ENCODE data around the gene CCDC188. TPM values are rescaled to one million over a fixed set of nuclear protein-coding genes. Genes with fewer than 3 reads are reported as not detected.

CCDC188 gene
- total RNA-seq, 1 donor from 2014 or later = not detected

DNA sequence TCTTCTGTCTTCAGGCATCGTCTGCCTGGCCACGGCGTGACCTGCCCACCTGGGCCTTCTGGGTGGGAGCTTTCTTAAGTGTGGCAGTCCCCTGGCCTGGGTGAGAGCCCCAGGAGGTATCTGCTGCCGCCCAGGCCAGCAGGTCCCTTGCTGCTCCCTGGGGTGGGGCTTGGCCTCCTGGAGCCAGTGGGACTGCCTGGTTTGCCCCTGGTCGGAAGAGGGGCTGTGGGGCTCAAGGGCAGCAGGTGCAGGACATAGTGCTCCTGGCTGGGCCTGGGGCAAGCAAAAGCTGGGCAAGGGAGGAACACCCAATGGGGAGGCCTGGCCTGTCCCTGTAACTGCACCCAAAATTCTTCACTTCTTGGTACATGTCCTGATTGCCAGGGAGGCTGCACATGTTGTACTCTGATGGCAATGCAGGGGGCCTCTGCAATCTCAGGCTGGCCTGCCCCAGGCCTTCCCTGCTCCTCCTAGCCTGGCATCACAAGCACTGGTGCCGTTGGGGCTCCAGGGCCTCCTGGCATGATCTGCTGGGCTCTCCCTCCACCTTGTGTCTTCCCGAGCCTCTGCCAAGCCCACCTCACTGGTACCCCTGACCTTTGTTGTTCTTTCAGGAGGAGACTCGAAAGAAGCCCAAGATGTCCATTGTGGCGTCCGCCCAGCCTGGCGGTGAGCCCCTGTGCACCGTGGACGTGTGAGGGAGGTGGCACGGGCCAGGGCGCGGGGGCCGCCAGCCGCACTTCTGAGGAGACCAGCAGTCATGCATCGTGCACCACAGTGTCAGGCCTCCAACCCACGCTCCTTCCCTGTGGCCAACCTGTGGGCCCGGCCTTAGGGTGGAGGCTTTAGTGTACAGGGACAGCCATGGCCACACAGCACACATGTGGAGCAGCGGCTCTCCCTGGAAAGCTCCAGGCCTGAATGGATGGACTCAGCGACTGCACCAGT lies 41.2 kb downstream of the CCDC188 start:
- no peak for TF ChIP-seq CTCF (IDR thresholded peaks at IDR 0.05; ENCODE audit: unreplicated experiment)
- Mint-ChIP-seq H3K27me3 (ENCODE audit: unreplicated experiment) (peaks cover 17% of the 10 kb centered on the region), H3K36me3 (ENCODE audit: low read depth, unreplicated experiment) (peaks cover 15% of the 10 kb centered on the region), H3K9me3 (ENCODE audit: unreplicated experiment) (no peaks in the 10 kb centered on the region), H3K27ac (ENCODE audit: unreplicated experiment) (no peak overlapping the region), H3K4me1 (ENCODE audit: unreplicated experiment) (peaks cover 3% of the 10 kb centered on the region), H3K4me3 (ENCODE audit: unreplicated experiment) (peak overlapping the region; percentile 56)
- DNase-seq (ENCODE audit: low spot score) = no peak

GRCh38 chr22:20108757-20109230 lies 42.1 kb downstream of the CCDC188 start:
- no peak overlapping the region for H3K27ac Mint-ChIP-seq (ENCODE audit: unreplicated experiment)
- H3K4me1 Mint-ChIP-seq (ENCODE audit: unreplicated experiment) = no peaks in the 10 kb centered on the region
- DNase-seq (ENCODE audit: low spot score) = no peak
- H3K27me3 Mint-ChIP-seq (ENCODE audit: unreplicated experiment) = peaks cover 17% of the 10 kb centered on the region
- no peak overlapping the region for H3K4me3 Mint-ChIP-seq (ENCODE audit: unreplicated experiment)
- peaks cover 15% of the 10 kb centered on the region for H3K36me3 Mint-ChIP-seq (ENCODE audit: low read depth, unreplicated experiment)
- no peak for TF ChIP-seq CTCF (IDR thresholded peaks at IDR 0.05; ENCODE audit: unreplicated experiment)
- no peaks in the 10 kb centered on the region for H3K9me3 Mint-ChIP-seq (ENCODE audit: unreplicated experiment)

- no peak overlapping the region for H3K27ac Mint-ChIP-seq (ENCODE audit: unreplicated experiment)
- no peaks in the 10 kb centered on the region for H3K4me1 Mint-ChIP-seq (ENCODE audit: unreplicated experiment)
- H3K36me3 Mint-ChIP-seq (ENCODE audit: low read depth, unreplicated experiment) = peaks cover 22% of the 10 kb centered on the region
- no peaks in the 10 kb centered on the region for H3K9me3 Mint-ChIP-seq (ENCODE audit: unreplicated experiment)
- H3K4me3 Mint-ChIP-seq (ENCODE audit: unreplicated experiment) = no peak overlapping the region
- H3K27me3 Mint-ChIP-seq (ENCODE audit: unreplicated experiment) = peaks cover 17% of the 10 kb centered on the region
- DNase-seq (ENCODE audit: low spot score) = no peak
- no peak for TF ChIP-seq CTCF (IDR thresholded peaks at IDR 0.05; ENCODE audit: unreplicated experiment)
Measured at GRCh38 chr22:20107951-20108756, 42.7 kb downstream of the CCDC188 start.

DNA sequence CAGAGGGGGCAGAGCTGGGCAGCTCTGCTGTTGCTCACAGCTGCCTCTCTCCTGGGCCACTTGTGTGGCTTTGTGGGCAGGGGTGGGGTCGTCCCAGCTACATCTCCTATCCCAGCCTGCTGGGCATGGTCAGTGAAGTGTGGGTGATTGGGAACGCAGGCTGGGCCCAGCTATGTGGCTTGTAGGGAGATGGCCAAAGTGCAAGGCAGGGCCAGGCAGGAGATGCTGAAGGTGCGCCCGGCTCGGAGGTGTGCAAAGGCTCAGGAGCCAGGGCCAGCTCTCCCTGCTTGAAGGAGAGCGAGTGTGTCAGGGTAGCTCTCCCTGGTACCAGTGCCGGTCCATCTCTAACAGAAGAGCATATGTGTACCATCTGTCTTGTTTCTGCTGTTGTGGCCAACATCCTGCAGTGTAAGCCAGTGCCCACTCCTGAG lies 43.4 kb downstream of the CCDC188 start:
- TF ChIP-seq CTCF (IDR thresholded peaks at IDR 0.05; ENCODE audit: unreplicated experiment) = no peak
- peaks cover 26% of the 10 kb centered on the region for H3K36me3 Mint-ChIP-seq (ENCODE audit: low read depth, unreplicated experiment)

More for the DNA sequence above, 43.4 kb downstream of the CCDC188 start:
- H3K4me3 Mint-ChIP-seq (ENCODE audit: unreplicated experiment) = no peak overlapping the region
- DNase-seq (ENCODE audit: low spot score) = no peak
- H3K27me3 Mint-ChIP-seq (ENCODE audit: unreplicated experiment) = peaks cover 19% of the 10 kb centered on the region
- no peaks in the 10 kb centered on the region for H3K4me1 Mint-ChIP-seq (ENCODE audit: unreplicated experiment)
- H3K9me3 Mint-ChIP-seq (ENCODE audit: unreplicated experiment) = no peaks in the 10 kb centered on the region
- no peak overlapping the region for H3K27ac Mint-ChIP-seq (ENCODE audit: unreplicated experiment)

Measured in endothelial cell (in vitro differentiated cells).